GM19372 (cell line): ENCODE measurements around the gene SSBP2.

Source experiments
- ATAC-seq: cut with Tn5 transposase; IDR thresholded peaks from one replicate; pipeline ENCODE4 v1.9.1; 2021; ENCODE audit warnings: mild to moderate bottlenecking, low read depth, moderate library complexity; ENCODE audit not compliant: unreplicated experiment

The SSBP2 gene

GRCh38 chr5:81405126-81405891 lies 345.6 kb downstream of the SSBP2 start:
- ATAC-seq: no peak

- no peak for ATAC-seq
Measured at GRCh38 chr5:81402192-81402930, 348.5 kb downstream of the SSBP2 start.

DNA sequence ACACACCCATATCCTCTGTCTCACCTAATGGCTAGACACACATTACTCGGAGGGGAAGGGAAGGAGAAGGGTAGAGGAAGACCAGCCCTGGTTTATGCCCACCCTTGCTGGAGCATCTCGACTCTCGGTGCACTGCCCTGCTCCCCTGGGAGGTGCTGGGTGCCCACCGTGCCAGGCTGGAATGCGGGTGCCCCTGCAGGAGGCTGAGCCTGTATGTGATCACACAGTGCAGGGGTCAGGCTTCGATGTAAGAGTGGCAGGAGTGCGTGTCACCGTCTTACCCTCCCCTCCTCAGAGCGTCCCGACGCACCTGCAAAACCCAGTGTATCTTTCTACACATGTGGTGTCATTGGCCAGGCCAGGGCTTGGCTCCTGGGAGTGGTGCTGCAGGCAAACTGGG lies 349.6 kb downstream of the SSBP2 start:
- no peak for ATAC-seq

- ATAC-seq: no peak
Measured at GRCh38 chr5:81400375-81400774, 350.5 kb downstream of the SSBP2 start.

DNA sequence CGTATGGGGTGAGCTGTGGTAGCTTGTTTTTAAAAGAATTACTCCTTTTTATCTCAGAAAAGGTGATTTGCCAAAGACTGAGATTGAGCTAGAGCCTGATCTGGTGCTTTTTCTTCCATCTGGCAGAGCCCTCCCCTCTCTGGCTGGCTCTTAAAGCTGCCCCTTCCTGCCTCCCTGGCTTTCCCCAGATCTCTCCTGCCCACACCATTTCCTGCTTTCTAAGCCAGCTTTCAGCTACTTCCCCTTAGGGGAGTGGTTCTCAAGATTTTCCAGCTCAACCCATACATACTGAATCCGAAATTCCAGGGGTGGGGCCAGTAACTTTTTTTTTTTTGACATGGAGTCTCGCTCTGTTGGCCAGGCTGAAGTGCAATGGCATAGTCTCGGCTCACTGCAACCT lies 352.2 kb downstream of the SSBP2 start:
- no peak for ATAC-seq

GRCh38 chr5:81397176-81397575 lies 353.7 kb downstream of the SSBP2 start:
- no peak for ATAC-seq

- no peak for ATAC-seq
Measured at GRCh38 chr5:81395262-81395661, 355.6 kb downstream of the SSBP2 start.

DNA sequence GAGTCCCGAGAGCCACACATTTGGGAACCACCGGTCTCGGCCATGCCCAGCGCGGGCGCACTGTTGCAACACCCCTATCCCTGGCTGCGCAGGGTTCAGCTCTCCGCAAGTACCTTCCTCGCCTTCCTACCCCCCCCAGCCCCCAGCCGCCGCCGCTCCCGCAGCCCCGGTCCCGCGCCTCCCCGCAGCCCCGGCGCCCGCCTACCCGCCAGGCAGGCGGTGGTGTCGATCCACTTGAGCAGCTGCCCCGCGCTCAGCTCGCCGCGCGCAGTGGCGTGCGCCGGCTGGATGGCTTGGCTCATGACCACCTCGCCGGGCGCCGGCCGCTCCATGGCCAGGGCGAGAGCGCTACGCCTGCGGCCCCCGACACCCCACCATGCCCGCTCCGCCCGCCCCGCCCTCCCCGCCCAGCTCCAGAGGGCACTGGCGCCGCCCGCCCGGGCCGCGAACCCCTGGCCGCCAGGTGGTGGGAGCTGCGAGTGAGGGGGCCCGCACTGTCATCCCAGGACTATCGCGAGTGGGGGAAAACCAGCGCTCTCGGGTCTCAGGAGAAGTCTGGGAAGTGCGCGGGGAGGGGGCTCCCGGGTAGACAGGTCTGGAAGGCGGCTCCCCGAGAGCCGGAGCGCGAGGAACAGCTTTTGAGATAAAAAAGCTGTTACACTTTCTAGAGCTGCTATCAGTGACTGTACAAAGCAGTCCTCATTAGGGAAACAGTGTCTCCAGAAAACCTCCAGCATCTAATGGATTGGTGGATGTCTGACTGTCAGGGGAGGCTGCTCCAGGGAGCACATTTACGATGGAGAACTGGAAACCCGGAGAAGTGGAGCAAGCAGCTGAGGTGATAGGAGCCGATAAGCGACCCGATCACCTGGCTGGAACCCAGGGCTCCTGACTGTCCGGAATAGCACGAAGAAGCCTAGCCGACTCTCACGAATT lies 356.8 kb downstream of the SSBP2 start, which contains the start of gene ACOT12:
Gene ACOT12, minus strand, starts transcription at position 352 of the 936 bp plus-strand sequence. Its CDS starts 20 bp downstream, at position 332.
- ATAC-seq: no peak

DNA sequence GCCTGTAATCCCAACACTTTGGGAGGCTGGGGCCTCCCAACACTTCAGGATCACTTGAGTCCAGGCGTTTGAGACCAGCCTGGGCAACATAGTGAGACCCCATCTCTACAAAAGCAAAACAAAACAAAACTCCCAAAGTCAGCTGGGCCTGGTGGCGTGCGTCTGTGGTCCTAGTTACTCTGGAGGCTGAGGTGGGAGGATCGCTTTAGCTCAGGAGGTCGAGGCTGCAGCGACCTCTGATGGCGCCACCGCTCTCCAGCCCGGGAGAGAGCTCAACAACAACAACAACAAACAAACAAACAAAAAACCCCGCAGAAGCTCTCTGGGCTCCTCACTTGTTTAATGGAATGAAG lies 357.5 kb downstream of the SSBP2 start:
- ATAC-seq: no peak

- ATAC-seq: no peak
Measured at GRCh38 chr5:81389025-81389424, 361.9 kb downstream of the SSBP2 start.

GRCh38 chr5:81388169-81388568 lies 362.7 kb downstream of the SSBP2 start:
- ATAC-seq: no peak

GRCh38 chr5:81383867-81384266 lies 367.0 kb downstream of the SSBP2 start:
- ATAC-seq: no peak

GRCh38 chr5:81371354-81371876 lies 379.5 kb downstream of the SSBP2 start:
- no peak for ATAC-seq

GRCh38 chr5:81370912-81371311 lies 380.0 kb downstream of the SSBP2 start:
- no peak for ATAC-seq

- ATAC-seq: no peak
Measured at GRCh38 chr5:81365541-81365940, 385.4 kb downstream of the SSBP2 start.

GRCh38 chr5:81363093-81363871 lies 387.6 kb downstream of the SSBP2 start:
- ATAC-seq: no peak
